Skeletal muscle satellite cell (primary cell): ENCODE measurements around the gene SNX24. TPM values are rescaled to one million over a fixed set of nuclear protein-coding genes. Genes with fewer than 3 reads are reported as not detected.

Experiments used
- H3K27me3 ChIP-seq: 2 replicates; pipeline ENCODE4 v1.7.0; 2013; ENCODE audit warnings: low read length; ENCODE audit not compliant: control insufficient read depth, insufficient read depth
- H3K36me3 ChIP-seq: 2 replicates; pipeline ENCODE4 v1.7.0; 2013; ENCODE audit warnings: mild to moderate bottlenecking, control low read depth, low read length; ENCODE audit not compliant: insufficient read depth
- H3K4me1 ChIP-seq: 2 replicates; pipeline ENCODE4 v1.7.0; 2013; ENCODE audit warnings: low read length; ENCODE audit not compliant: control insufficient read depth, insufficient read depth
- H3K4me2 ChIP-seq: 2 replicates; pipeline ENCODE4 v1.7.0; 2013; ENCODE audit warnings: mild to moderate bottlenecking, low read length
- H3K4me3 ChIP-seq: 2 replicates; pipeline ENCODE4 v1.7.0; 2013; ENCODE audit warnings: low read length
- H3K9ac ChIP-seq: 2 replicates; pipeline ENCODE4 v1.7.0; 2013; ENCODE audit warnings: mild to moderate bottlenecking, low read depth, low read length, moderate library complexity
- H3K9me3 ChIP-seq: replicated peaks from 2 replicates; pipeline ENCODE4 v1.7.0; 2013; ENCODE audit warnings: mild to moderate bottlenecking, control low read depth, low read length
- small RNA-seq: library from RNA; depleted of rRNA; stranded (forward); fragments of <200 nt; gene quantifications from one replicate; pipeline ENCODE3, GENCODE V24; 2012

The SNX24 gene

DNA sequence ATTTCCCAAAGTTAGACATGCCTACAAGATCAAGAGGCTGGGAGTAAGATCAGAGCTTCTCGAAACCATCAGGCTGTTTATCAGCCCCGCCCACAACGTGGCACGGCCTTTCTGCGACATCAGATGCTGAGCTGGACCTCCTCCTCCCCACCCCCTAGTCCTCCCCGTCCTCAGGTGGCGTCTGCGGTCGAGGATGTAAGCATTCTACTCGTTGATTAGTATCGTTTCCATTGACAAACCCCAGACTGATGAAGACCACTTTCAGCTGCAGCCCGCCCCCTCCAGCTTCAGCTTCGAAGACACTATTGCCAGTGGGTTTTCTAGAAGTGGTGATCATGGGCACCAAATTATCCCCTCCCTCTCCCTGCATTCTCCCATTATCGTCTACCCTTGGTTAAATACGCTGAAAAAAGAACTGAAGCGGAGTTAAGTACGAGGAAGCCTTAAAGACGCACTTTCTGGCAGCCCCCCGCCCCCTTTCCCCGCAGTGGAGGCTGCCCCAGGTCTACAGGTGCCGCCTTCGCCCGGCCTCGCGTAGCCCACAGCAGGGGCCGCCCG is 190.0 kb downstream of the SNX24 start:
- Histone ChIP-seq H3K4me1 (no peaks in the 10 kb centered on the region), H3K4me3 (peak overlapping the region; percentile 96), H3K36me3 (no peaks in the 10 kb centered on the region), H3K27me3 (no peaks in the 10 kb centered on the region), H3K4me2 (peak overlapping the region; percentile 86), H3K9me3 (no peaks in the 10 kb centered on the region), H3K9ac (peak overlapping the region; percentile 82)

DNA sequence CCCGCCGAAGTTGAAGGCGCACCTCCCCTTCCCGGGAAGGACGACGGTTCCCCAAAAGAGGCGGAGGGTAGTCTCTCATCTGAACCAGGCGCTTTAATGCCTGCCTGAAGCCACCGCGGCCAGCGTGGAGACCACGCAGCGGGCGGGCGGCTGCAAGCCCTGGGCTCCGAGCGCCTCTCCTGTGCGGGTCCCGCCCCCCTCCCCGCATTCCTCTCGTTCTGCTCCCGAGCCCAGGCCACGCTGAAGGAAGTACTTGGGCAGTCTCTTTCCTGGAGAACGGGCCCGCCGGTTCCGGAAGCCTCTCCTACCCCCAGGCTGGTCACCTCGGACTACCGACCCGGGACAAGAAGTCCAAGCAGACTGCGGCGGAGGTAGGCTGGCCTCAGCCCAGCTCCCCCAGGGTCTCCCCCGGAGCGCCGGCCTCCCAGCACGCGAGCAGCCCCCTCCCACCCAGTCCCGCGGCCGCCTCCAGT is 190.5 kb downstream of the SNX24 start:
- Histone ChIP-seq H3K4me2 (peak overlapping the region; percentile 86), H3K9me3 (no peaks in the 10 kb centered on the region), H3K4me3 (peak overlapping the region; percentile 96), H3K9ac (peak overlapping the region; percentile 82), H3K36me3 (no peaks in the 10 kb centered on the region), H3K4me1 (no peaks in the 10 kb centered on the region), H3K27me3 (no peaks in the 10 kb centered on the region)

DNA sequence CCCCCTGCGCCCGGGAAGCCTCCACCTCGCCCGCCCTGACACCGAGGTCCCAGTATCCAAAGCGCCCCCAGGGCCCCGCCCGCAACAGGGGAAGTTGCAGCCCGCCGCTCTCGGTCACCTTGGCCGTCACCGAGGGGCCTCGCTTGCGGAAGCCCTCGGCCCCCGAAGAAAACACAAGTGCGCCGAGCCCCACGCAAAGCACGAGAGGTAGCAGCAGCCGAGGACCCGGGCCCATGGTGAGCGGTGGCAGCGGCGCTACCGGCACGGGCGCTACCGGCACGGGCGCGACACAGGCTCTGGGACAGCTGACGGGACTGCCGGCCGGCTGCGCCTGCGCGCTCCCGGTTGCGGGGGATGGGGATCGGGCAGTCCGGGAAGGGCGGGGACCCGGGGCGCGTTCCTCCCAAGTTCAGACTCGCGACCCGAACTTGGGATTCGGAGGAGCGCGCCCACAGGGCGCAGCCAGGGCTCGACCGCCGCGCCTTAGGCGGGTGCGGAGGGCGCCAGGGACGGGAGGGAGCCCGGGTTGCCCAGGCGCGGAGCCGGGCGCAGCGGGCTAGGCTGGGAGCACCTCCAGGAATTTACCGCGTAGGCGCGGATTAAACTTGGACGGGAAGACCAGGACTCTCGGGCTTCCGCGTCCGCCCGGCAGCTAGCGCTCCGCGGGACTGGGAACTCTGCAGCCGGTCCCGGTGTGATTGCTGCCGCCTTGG is 191.1 kb downstream of the SNX24 start, which contains the start of gene PPIC:
PPIC (minus strand) TSS at position 335 of the 713 bp plus-strand sequence; CDS start at position 235, 100 bp downstream.
- peak within 1 kb of the TSS; percentile 96 for H3K4me3 ChIP-seq

DNA sequence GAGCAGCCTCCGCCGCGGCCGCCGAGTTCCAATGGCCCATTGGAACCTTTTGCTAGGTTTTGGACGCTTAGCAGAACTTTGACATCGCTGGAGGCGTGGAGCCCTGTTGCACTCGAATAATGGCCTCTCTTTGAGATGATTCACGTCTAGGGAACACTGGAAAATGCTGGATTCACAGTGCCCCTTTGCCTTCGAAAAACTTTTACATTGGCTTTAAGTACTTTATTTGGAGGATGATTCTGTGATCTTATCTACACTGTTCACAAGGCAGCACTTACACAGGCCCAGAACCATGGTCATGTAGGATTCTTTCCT is 191.6 kb downstream of the SNX24 start:
- Histone ChIP-seq H3K4me3 (peak overlapping the region; percentile 96), H3K4me2 (peak overlapping the region; percentile 86), H3K36me3 (no peaks in the 10 kb centered on the region), H3K27me3 (no peaks in the 10 kb centered on the region), H3K4me1 (no peaks in the 10 kb centered on the region), H3K9me3 (no peaks in the 10 kb centered on the region), H3K9ac (peak overlapping the region; percentile 82)

More for the DNA sequence above, 191.1 kb downstream of the SNX24 start, which contains the start of gene PPIC:
- H3K27me3 ChIP-seq: no peaks in the 10 kb centered on the region
- H3K4me2 ChIP-seq: peak within 1 kb of the TSS; percentile 86
- no peaks in the 10 kb centered on the region for H3K9me3 ChIP-seq
- peak within 1 kb of the TSS; percentile 82 for H3K9ac ChIP-seq
- no peaks in the 10 kb centered on the region for H3K36me3 ChIP-seq
- no peaks in the 10 kb centered on the region for H3K4me1 ChIP-seq

DNA sequence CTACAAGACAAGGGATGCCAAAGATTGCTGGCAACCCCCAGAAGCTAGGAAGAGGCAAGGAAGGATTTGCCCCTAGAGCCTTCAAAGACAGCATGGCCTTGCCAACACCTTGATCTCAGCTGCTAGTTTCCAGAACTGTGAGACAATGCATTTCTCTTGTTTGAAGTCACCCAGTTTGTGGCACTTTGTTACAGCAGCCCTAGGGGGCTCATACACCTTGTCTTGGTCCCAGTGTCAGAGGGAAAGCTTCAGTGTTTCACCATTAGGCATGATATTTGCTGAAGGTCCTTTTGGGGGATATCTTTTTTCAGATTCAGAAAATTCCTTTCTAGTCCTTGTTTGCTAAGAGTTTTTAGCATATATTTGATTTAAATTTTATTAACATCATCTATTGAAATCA is 194.3 kb downstream of the SNX24 start:
- Histone ChIP-seq H3K9me3 (no peaks in the 10 kb centered on the region), H3K9ac (no peak overlapping the region), H3K36me3 (no peaks in the 10 kb centered on the region), H3K4me1 (no peaks in the 10 kb centered on the region), H3K27me3 (no peaks in the 10 kb centered on the region), H3K4me2 (no peak overlapping the region), H3K4me3 (no peak overlapping the region)

DNA sequence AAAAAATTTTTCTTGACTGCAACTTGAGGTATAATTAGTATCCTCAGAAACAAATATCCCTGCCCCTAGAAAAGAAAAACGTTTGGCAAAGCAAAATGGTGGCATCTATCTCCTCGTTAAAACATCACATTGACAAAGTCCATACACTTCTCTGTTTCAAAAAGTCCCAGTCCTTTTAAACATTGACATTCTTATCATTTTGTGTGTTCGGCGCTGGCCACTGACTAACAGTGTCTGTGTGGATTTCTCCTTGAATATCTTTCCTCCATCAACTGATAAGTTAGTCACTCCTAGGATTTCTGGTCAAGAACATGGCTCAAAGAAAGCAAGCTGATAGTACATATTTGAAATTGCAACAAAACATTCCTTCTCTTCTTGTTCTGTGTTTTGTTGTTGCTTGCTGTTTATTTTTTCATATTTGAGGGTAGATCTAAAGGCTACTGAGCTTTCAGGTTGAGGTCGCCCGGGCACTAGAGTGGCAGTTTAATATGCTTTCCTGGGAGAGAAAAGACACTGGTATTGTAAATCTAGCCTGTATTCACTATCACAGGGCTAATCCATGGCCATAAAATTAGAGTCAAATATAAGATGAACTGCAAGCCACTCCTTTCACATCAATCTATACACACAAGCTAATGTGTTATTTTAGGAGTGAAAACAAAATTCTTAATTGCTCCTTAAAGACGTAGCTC is 199.7 kb downstream of the SNX24 start:
- Histone ChIP-seq H3K4me2 (no peak overlapping the region), H3K36me3 (no peaks in the 10 kb centered on the region), H3K4me3 (no peak overlapping the region), H3K27me3 (no peaks in the 10 kb centered on the region), H3K9ac (no peak overlapping the region), H3K4me1 (no peaks in the 10 kb centered on the region), H3K9me3 (no peaks in the 10 kb centered on the region)

DNA sequence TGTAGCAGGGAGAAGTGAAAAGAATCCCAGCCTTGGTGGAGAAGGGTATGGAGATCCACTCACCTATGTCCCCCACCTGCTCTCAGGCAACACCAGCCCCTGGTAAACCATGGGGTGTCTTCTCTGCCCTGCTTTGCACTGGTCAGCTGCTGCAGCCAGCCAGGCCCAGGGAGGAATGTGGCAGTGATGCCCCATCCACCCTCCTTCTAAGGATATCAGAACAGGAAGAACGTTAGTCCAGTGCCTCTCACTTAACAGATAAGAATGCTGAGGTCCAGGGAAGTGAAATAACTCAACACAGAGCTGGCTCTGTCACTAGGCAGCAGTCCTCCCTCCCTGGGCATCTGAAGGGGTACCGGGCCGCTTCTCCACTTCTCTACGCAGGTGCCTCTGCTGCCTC is 200.8 kb downstream of the SNX24 start:
- no peaks in the 10 kb centered on the region for H3K36me3 ChIP-seq
- H3K9me3 ChIP-seq: no peaks in the 10 kb centered on the region
- H3K9ac ChIP-seq: no peak overlapping the region
- H3K4me1 ChIP-seq: no peaks in the 10 kb centered on the region
- no peak overlapping the region for H3K4me3 ChIP-seq
- H3K27me3 ChIP-seq: no peaks in the 10 kb centered on the region
- no peak overlapping the region for H3K4me2 ChIP-seq

DNA sequence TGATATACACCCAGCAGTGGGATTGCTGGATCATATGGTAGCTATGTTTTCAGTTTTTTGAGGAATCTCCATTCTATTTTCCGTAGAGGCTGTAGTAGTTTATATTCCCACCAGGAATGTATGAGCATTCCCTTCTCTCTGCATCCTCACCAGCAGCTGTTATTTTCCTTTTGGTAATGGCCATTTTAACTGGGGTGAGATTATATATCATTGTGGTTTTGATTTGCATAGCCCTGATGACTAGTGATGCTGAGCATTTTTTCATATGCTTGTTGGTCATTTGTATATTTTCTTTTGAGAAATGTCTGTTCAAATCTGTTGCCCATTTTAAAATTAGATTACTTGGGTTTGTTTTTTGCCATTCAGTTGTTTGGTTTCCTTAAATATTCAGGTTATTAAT is 202.3 kb downstream of the SNX24 start:
- H3K9me3 ChIP-seq: no peaks in the 10 kb centered on the region
- no peaks in the 10 kb centered on the region for H3K4me1 ChIP-seq
- no peak overlapping the region for H3K4me3 ChIP-seq
- H3K9ac ChIP-seq: no peak overlapping the region
- no peaks in the 10 kb centered on the region for H3K36me3 ChIP-seq
- H3K27me3 ChIP-seq: no peaks in the 10 kb centered on the region
- no peak overlapping the region for H3K4me2 ChIP-seq

DNA sequence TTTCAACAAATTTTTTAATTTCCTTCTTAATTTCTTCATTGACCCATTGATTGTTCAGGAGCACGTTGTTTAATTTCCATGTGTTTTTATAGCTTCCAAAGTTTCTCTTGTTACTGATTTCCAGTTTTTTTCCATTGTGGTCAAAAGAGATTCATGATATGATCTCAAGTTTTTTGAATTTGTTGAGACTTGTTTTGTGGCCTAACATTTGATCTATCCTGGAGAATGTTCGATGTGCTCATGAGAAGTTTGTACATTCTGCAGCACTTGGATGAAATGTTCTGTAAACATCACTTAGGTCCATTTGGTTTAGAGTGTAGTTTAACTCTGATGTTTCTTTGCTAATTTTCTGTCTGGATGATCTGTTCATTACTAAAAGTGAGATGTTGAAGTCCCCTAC is 205.8 kb downstream of the SNX24 start:
- no peaks in the 10 kb centered on the region for H3K27me3 ChIP-seq
- no peaks in the 10 kb centered on the region for H3K4me1 ChIP-seq
- H3K4me3 ChIP-seq: no peak overlapping the region
- no peaks in the 10 kb centered on the region for H3K36me3 ChIP-seq
- no peak overlapping the region for H3K9ac ChIP-seq
- H3K4me2 ChIP-seq: no peak overlapping the region
- H3K9me3 ChIP-seq: no peaks in the 10 kb centered on the region

Small RNA genes lying within 50 kb of the gene (small RNA-seq; reads per million reads assigned to genes)
- gene RN7SL689P: not detected
